Measurements from ENCODE around the gene FSTL1. TPM values are rescaled to one million over a fixed set of nuclear protein-coding genes. Genes with fewer than 3 reads are reported as not detected.

The FSTL1 gene
- total and polyA plus RNA-seq, 2 experiments from 2014 or later, result 50.8 to 258 TPM

DNA sequence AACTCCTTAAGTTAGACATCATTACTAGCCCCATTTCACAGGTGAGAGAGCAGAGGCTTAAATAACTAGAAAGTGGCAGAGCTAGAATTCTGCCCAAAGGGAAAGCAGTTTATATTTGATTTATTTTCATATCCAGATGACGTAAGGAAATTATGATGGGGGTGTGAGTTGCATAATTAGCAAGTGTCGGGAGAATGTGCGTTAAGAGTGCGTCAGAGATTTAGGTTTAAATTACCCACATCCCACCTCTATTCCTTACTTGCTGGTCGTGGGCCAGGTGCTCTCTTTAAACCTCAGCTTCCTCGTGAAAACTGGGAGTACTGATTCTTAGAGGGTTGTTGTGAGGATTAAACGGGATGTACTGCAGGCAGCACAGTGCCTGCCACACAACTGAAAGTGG, 32.3 kb downstream of the FSTL1 start (continued):
- TF ChIP-seq, protein P1, sequence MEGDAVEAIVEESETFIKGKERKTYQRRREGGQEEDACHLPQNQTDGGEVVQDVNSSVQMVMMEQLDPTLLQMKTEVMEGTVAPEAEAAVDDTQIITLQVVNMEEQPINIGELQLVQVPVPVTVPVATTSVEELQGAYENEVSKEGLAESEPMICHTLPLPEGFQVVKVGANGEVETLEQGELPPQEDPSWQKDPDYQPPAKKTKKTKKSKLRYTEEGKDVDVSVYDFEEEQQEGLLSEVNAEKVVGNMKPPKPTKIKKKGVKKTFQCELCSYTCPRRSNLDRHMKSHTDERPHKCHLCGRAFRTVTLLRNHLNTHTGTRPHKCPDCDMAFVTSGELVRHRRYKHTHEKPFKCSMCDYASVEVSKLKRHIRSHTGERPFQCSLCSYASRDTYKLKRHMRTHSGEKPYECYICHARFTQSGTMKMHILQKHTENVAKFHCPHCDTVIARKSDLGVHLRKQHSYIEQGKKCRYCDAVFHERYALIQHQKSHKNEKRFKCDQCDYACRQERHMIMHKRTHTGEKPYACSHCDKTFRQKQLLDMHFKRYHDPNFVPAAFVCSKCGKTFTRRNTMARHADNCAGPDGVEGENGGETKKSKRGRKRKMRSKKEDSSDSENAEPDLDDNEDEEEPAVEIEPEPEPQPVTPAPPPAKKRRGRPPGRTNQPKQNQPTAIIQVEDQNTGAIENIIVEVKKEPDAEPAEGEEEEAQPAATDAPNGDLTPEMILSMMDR (conservative IDR thresholded peaks at IDR 0.05; ENCODE audit: low read depth in 2 of 2), result no peak
- no peak for TF ChIP-seq EZH2phosphoT487 (IDR thresholded peaks at IDR 0.05; ENCODE audit: unreplicated experiment)
- TF ChIP-seq, protein P2, sequence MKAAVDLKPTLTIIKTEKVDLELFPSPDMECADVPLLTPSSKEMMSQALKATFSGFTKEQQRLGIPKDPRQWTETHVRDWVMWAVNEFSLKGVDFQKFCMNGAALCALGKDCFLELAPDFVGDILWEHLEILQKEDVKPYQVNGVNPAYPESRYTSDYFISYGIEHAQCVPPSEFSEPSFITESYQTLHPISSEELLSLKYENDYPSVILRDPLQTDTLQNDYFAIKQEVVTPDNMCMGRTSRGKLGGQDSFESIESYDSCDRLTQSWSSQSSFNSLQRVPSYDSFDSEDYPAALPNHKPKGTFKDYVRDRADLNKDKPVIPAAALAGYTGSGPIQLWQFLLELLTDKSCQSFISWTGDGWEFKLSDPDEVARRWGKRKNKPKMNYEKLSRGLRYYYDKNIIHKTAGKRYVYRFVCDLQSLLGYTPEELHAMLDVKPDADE (IDR thresholded peaks at IDR 0.05), result no peak
- TF ChIP-seq, protein P3, sequence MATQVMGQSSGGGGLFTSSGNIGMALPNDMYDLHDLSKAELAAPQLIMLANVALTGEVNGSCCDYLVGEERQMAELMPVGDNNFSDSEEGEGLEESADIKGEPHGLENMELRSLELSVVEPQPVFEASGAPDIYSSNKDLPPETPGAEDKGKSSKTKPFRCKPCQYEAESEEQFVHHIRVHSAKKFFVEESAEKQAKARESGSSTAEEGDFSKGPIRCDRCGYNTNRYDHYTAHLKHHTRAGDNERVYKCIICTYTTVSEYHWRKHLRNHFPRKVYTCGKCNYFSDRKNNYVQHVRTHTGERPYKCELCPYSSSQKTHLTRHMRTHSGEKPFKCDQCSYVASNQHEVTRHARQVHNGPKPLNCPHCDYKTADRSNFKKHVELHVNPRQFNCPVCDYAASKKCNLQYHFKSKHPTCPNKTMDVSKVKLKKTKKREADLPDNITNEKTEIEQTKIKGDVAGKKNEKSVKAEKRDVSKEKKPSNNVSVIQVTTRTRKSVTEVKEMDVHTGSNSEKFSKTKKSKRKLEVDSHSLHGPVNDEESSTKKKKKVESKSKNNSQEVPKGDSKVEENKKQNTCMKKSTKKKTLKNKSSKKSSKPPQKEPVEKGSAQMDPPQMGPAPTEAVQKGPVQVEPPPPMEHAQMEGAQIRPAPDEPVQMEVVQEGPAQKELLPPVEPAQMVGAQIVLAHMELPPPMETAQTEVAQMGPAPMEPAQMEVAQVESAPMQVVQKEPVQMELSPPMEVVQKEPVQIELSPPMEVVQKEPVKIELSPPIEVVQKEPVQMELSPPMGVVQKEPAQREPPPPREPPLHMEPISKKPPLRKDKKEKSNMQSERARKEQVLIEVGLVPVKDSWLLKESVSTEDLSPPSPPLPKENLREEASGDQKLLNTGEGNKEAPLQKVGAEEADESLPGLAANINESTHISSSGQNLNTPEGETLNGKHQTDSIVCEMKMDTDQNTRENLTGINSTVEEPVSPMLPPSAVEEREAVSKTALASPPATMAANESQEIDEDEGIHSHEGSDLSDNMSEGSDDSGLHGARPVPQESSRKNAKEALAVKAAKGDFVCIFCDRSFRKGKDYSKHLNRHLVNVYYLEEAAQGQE (IDR thresholded peaks at IDR 0.05; ENCODE audit: unreplicated experiment), result no peak
- no peak for TF ChIP-seq EZH2 (IDR thresholded peaks at IDR 0.05; ENCODE audit: low read depth, unreplicated experiment)
- no peak for TF ChIP-seq STAT1 (IDR thresholded peaks at IDR 0.05; ENCODE audit: unreplicated experiment)
- TF ChIP-seq CREB1 (CRISPR knock-in tag; IDR thresholded peaks at IDR 0.05; ENCODE audit: low read depth), result no peak
- no peak for TF ChIP-seq POLR2AphosphoS5 (IDR thresholded peaks at IDR 0.05; ENCODE audit: low read depth)

DNA sequence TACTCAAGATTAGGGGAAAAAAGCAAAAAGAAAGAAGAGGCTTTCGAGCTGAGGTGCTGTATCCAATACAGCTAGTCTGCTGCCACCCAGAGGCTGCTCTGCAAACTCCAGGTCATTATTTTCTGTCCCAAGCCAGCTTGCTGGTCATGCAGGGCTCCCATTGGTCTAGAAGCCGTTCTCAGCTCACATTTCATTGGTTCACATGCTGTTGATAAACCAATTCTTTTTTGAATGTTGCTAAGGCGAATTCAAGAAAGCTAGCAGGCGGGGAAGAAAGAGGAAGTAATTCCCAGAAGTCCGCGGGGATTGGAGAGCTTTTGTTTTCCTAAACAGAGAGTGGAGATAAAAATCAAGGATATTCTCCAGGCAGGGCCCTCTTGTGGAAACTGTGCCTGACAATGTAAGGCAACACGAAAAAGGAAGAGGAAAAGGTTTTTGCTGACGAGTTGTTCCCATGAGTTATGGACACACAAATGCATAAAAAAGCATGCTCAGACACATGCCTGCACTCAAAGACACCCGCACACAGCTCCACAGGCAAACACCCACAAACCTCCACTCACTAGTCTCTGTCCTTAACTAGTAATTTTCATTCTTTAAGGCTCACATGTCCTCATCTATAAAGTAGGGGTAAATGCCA, 33.4 kb downstream of the FSTL1 start:
- Histone ChIP-seq H3K27me3 (ENCODE audit: insufficient read depth) (no peaks in the 10 kb centered on the region), H2AFZ (no peak overlapping the region), H3K4me2 (peak overlapping the region; percentile 5), H3K36me3 (ENCODE audit: insufficient read depth) (peaks cover 5% of the 10 kb centered on the region; the same call in 1 of the 2 replicates), H3F3A (replicated peaks; ENCODE audit: low read depth) (no peaks in the 10 kb centered on the region), H3K27ac (ENCODE audit: low read depth) (peak overlapping the region; percentile 13), H3K79me2 (replicated peaks; ENCODE audit: insufficient read depth) (no peaks in the 10 kb centered on the region; the same call in 1 of the 2 replicates), H3K4me1 (ENCODE audit: insufficient read depth) (peaks cover 15% of the 10 kb centered on the region; the same call in 1 of the 2 replicates), H3K9me2 (ENCODE audit: insufficient read depth) (no peaks in the 10 kb centered on the region), H4K20me1 (replicated peaks; ENCODE audit: insufficient read depth) (no peaks in the 10 kb centered on the region; the same call in 1 of the 2 replicates), H3K4me3 (no peak overlapping the region)
- H3K36me3 Mint-ChIP-seq (ENCODE audit: low read depth), result peaks cover 41% of the 10 kb centered on the region
- no peaks in the 10 kb centered on the region; the same call in 2 of the 3 replicates for H3K9me3 Mint-ChIP-seq
- peak; percentile 98 for DNase-seq (ENCODE audit: low spot score)
- TF ChIP-seq, protein P1 (conservative IDR thresholded peaks at IDR 0.05; ENCODE audit: low read depth in 2 of 2), result peak; percentile 85 to 90
- no peak for TF ChIP-seq ZNF114 (CRISPR knock-in tag; IDR thresholded peaks at IDR 0.05)
- H3K27me3 Mint-ChIP-seq (ENCODE audit: insufficient read depth, low read depth, poor library complexity), result peaks cover 4% of the 10 kb centered on the region
- H3K4me1 Mint-ChIP-seq, result peaks cover 45% of the 10 kb centered on the region
- H3K27ac Mint-ChIP-seq, result peak overlapping the region; percentile 97
- peak; percentile 85 for ATAC-seq
- H3K4me3 Mint-ChIP-seq, result peak overlapping the region; percentile 38

Measured in GM23338 (cell line).